ENCODE measurements around the gene USP1.
A peak's percentile ranks its signal among the peaks of the same experiment; 100 is the strongest.

The USP1 gene, protein sequence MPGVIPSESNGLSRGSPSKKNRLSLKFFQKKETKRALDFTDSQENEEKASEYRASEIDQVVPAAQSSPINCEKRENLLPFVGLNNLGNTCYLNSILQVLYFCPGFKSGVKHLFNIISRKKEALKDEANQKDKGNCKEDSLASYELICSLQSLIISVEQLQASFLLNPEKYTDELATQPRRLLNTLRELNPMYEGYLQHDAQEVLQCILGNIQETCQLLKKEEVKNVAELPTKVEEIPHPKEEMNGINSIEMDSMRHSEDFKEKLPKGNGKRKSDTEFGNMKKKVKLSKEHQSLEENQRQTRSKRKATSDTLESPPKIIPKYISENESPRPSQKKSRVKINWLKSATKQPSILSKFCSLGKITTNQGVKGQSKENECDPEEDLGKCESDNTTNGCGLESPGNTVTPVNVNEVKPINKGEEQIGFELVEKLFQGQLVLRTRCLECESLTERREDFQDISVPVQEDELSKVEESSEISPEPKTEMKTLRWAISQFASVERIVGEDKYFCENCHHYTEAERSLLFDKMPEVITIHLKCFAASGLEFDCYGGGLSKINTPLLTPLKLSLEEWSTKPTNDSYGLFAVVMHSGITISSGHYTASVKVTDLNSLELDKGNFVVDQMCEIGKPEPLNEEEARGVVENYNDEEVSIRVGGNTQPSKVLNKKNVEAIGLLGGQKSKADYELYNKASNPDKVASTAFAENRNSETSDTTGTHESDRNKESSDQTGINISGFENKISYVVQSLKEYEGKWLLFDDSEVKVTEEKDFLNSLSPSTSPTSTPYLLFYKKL

DNA sequence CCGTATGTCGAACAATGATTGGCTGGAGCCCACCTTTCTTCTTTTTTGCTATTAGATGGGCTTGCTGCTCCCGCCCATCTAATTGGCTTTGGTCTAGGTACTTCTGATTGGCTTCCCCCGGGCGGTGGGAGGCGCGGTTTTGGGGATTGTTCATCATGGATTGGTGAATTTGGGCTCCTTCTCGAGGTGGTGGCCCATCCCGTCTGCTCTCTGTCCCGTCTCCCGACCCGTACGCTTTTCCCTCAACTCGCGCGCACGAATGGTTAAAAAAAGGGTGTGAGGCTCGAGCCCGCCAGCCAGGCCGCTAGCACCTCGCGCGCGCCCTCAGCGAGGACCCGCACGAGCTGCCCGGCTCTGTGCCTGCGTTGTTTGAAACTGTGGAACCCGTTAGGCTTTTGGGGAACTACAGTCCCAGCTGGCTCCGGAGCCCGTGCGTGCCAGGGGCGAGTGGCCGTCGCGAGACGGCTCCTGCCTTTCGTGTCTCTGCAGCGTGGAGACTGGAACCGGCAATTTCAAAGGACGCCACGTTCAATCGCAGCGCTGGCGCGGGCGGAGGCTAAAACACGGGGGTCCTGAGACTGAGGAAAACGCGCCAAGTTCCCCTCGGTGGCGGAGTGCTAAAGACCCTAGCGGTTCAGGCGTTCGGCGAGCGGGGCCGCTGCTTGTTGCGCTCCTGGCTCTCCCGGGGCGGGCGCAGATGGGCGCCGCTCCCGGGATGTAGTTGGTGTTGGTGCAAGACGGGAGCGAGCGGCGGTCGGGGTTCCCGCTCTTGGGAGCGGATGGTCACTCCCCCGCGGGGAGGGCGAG lies at the start of gene USP1:
USP1 (plus strand) TSS at position 584 of the 807 bp plus-strand sequence. CDS start 2,819 bp downstream, outside the sequence.
- DNase-seq = peak; percentile 99

DNA sequence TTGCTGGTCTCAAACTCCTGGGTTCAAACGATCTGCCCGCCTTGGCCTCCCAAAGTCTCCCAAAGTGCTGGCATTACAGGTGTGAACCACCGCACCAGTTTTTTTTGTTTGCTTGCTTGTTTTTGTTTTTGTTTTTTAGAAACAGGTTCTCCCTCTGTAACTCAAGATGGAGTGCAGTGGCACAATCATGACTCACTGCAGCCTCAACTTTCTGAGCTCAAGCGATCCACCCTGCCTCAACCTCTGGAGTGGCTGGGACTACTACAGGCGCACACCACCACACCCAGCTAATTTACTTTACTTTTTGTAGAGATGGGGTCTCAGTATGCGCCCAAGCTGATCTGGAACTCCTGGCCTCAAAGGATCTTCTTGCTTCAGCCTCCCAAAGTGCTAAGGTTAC lies 47.3 kb upstream of the USP1 start:
- DNase-seq = no peak

DNA sequence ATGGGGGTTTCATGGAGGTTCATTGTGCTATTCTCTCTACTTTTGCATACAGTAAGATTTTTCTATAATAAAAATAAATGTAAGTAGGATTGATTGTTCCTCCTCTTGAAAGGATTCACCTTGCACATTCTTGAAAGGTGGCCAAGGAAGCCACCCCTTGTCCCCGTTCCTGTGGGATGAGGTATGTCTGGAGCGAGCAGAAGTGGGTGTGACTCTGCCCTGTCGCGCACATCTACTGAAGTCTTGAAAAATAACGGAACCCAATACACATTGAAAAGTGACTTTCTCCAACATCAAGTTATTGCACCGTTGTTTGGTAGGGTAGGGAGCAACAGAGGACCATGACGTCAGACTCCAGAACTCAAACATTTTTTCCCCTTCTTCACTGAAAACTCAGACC lies 46.8 kb upstream of the USP1 start:
- DNase-seq = no peak

DNA sequence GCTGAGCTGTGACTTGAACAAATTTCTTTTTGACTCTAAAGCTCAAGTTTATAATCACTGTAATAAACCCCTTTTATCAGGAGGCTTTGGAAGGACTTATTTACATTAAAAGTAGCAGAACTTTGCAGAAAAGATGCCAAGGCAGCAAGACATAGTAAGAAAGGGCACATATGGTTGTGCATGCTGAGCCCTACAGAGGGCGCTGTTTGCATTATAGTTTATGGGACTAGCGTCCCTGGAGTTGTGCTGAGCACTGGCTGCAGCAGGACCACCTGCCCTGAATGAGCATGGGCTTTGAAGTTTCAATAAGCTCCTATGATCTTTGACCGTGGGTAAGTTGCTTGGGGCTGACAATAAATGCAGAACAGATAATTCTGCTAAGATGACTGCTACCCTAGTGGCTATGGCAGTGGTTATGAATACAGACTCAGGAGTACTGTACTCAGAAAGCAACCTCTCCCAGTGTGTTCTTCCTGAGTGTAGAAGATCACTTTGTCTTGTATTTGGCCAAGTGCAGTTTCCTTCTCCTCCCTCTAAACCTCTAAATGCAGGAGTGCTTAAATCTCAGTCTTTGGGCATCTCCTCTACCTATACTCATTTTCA lies 45.4 kb upstream of the USP1 start:
- no peak for DNase-seq

DNA sequence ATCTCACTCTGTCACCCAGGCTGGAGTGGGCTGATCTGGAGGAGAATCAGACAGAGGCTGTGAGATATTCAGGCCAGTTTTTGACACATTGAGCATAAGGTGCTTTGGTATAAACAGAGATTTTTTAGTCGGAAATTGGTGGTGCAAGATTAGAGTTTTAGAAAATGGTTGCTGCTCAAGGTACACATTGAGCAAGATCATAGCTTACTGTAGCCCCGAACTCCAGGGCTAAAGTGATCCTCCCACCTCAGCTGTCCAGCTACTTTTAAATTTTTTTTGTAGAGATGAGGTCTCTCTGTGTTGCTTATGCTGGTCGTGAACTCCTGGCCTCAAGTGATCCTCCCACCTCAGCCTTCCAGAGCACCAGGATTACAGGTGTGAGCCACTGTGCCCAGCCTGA lies 43.9 kb upstream of the USP1 start:
- DNase-seq = no peak

DNA sequence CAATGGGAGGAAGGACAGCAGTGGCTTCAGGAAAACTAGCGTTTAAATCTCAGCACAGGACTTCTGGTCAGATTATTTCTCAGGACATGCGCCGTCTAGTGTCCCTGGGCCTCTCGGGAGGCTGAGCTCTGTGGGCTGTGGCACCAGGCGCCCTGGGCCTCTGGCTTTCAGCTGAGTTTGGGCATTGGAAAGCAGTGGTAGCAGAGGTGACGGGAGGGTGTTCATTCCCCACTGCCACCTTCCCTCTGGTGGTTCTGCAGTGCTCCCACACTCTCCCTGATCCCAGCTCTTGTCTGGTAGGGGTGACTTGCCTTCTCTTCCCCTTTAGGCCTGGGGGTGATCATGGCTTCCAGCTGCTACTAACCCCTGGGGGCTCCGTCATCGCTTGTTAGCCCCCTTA lies 42.2 kb upstream of the USP1 start:
- DNase-seq = no peak

DNA sequence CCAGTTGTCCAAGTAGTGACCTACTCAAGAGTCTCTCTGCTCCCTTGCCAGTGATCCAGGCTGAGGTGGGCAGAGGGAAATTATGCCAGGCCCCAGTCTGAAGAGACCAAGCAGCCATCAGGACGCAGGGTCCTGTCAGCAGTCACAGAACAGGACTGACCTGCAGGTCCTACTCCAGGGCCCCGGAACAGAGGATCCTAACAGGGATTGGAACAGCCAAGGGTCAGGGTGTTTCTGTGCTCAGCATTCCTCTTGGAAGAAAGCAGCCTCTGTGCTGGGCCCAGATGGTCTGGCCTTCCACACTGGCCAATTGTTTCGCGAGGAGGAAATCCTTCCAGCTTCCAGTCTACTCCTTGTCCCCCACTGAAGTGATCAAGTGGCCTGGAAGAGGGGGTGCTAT lies 41.6 kb upstream of the USP1 start:
- DNase-seq = no peak

DNA sequence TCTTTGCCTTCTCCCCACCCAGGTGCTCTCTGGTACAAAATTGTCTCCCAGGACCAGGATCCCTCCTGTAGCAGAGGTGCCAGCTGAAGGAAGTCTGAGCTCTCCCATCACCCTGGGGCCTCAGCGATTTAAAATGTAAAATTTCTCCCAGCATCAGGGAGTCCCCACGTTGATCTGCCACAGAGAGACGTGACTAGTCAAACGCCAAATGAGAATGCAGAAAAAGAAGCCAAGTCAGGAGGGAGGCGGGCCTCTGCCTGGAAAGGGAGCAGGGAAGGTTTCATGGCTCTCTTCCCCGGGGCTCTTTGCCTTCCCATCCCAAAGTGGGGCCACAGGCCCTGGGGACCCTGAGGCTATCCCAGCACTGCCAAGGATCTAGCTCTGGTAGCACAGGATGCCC lies 40.0 kb upstream of the USP1 start:
- no peak for DNase-seq

DNA sequence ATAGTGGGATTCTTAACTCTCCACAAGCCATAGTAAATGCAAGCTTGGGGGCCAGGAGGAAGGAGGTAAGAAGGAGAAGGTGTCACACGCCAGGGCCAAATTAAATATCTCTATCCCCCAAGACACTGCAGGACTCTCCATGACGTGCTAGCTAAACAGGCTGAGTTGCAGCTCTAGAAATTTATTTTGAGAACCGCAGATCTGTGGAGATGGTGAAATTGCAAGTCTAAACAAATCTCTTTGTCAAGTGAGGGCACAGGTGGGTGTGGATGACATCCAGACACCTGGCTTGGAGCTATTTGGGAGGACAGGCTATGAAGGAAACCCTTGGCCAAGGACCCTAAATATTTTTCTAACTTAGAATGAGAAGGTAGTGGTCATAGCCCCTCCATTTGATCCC lies 39.5 kb upstream of the USP1 start:
- no peak for DNase-seq

DNA sequence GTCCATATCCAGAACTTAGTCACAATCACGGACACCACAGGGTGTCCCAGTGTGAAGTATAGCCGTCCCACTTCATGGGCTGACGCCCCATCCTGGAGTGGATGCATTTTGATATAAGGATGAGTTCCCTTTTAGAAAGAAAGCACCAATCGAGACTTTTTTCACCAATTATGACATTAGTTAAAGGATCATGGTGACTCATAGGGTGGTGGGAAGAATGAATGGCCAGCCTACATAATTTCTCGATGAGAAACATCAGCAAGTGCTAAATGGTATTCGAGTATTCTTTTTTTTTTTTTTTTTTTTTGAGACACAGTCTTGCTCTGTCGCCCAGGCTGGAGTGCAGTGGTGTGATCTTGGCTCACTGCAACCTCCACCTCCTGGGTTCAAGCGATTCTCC lies 38.5 kb upstream of the USP1 start:
- no peak for DNase-seq

DNA sequence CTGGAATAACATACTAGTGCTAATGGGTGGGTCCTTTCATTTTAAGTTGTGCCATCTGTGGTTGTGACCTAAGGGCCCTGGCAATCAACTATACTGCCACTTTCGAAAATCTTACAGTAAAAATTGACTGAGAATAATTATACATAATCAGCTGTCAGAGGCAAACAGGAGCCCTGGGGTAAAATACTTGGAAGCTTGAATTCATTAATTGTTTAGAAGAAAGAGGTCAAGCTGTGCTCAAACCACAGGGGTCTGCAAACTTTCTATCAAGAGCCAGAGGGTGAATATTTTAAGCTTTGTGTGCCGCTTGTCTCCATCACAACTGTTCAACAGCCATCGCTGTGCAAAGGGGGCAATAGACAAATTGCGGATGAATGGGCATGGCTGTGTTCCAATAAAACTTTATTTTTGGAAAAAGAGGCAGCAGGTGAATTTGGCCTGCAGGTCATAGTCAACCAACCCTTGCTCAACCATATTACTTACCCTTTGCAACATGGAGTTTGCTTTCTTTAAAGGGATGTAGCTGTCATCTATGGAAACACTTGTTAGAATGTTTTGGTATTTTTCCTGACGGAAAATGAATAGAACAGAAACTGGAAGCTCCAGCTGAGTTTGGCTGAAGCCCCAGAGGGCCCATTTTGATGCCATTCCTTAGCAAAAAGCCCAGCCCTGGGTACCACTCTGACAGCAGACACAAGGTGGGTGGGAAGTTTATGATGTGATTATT lies 35.7 kb upstream of the USP1 start:
- no peak for DNase-seq

DNA sequence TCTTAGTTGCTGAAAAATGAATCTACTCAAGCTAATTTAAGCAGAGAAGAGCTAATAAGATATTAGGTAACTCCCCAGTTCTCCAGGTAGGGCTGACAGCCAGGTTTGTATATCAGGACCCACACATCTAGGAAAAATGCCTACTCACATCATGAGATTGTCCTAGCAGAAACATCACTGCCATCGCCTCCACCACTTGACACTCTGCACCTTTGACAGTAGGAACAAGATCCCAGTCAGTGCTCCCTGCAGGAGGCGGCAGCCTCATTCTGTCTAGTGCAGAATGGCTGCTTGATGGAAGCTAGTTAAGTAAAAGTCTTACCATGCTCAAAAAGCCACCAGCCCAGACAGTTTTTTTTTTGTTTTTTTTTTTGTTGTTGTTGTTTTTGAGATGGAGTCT lies 31.6 kb upstream of the USP1 start:
- no peak for DNase-seq

DNA sequence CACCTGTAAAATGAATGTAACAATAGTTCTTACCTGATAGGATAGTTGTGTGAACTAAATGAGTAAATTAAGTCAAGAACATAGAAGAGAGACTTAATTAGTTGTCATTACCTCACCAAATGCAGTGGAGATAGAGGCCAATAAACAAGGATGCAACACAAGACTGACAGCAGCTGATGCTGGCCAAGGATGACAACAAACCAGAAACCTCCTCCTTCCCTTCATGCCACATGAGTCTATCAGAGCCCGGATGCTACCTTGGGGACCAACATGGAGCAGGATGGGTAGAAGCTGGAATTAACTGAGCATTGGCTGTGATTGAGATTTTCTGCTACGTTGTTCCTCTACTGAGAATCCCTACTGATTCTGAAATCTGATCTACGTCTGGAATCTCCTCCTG lies 30.3 kb upstream of the USP1 start:
- no peak for DNase-seq

DNA sequence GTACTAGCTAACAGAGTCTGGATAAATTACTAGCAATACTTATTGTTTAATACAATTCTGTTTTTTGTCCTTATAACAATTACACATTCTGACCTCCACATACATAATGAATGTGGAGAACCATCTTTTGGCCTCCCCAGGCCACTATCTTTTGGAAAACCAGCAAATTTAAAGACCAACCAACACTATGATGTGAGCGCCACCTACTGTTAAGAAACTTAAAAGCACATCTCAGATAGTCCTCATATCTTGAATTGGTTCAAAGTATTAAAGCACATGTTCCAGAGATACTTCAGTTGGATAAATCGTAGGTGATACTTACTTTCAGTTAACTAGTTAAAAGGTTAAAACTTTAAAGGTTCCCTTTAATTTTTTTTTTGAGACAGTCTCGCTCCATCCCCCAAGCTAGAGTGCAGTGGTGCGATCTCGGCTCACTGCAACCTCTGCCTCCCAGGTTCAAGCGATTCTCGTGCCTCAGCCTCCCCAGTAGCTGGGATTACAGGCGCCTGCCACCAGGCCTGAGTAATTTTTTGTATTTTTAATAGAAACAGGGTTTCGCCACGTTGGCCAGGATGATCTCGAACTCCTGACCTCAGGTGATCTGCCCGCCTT lies 29.3 kb upstream of the USP1 start:
- DNase-seq = no peak

DNA sequence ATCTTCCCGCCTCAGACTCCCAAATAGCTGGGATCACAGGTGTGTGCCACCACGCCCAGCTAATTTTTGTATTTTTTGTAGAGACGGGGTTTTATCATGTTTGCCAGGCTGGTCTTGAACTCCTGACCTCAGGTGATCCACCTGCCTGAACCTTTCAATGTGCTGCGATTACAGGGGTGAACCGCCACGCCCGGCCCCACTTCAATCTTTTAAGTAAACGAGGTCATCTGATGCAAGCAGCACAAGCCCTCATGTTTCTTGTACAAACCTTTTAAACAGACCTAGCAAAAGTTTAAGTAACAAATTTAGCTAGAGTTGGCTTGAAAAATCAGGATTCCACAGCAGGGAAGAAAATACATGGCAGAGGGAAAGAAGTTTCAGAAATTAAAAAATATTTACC lies 21.2 kb upstream of the USP1 start:
- DNase-seq = no peak

DNA sequence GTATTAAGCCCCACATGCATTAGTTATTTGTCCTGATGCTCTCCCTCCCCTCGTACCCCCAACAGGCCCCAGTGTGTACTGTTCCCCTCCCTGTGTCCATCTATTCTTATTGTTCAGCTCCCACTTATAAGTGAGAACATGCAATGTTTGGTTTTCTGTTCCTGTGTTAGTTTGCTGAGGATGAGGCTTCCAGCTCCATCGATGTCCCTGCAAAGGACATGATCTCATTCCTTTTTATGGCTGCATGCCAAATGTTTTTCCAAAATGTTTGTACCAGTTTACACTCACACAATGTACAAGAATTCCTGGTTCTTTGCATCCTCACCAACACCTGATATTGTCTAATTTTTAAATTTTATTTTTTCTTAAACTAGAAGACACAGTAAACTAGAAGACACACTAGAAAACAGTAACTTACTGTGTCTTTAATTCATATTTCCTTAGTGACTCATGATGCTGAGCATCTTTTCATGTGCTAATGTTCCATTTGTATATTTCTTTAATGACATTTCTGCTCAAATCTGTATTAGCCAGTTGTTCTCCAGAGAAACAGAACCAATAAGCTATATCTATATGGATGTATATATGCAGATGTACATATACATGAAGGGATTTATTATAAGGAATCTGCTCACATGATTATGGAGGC lies 19.4 kb upstream of the USP1 start:
- DNase-seq = no peak

DNA sequence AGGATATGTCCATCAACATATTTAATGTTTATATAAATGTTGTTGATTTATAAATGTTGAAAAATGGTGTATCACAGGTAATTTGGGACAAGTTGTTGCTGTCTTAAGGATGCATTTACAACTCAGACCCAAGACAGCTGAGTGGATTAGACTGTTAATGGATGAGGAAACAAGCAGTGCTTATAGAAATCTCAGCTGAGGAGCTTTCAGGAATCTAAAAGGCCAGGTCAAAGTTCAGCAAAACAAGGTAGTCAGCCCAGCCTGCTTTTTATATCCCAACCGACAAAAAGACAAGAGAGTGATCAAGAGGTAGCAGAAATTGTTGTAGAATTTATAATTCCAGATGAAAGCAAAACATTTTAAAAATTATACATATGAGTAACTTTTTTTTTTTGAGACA lies 16.6 kb upstream of the USP1 start:
- no peak for DNase-seq

DNA sequence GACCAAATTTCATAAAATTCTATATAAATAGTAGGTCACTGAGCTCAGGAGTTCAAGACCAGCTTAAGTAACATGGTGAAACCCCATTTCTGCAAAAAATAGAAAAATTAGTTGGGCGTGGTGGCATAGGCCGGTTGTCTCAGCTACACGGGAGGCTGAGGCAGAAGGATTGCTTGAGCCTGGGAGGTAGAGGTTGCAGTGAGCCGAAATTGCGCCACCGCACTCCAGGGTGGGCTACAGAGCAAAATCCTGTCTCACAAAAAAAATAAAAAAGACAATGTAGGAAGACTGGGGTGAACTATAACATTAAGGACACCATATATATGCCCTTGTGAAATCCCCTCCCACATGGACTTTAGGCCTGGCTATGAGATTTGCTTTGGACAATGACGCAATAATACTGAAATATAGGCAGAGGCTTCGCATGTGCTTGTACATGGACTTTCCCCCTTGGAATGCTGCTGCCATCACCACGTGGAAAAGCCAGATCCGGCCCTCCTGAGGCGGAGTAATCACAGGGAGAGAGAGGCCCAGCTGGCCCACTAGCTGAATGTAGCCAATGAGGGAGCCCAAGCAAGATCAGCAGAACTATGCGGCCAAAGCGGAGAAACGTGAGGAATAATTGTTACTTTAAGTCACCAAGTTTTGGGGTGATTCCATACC lies 13.1 kb upstream of the USP1 start:
- no peak for DNase-seq

DNA sequence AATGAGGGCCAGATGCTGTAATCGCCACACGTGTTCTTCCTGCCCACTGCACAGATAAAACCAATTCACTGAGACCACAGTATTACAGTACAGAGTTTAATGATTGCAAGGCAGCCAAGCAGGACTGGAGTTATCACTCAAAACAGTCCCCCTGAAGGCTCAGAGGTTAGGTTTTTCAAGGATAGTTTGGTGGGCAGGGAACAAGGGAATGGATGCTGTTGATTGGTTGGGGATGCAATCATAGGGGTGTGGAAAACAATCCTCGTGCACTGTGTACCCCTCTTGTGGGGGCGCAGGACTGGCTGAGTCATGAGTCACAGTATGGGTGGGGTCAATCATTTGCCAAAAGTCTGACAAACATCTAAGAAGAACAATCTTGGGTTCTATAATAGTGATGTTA lies 12.4 kb upstream of the USP1 start:
- DNase-seq = no peak

DNA sequence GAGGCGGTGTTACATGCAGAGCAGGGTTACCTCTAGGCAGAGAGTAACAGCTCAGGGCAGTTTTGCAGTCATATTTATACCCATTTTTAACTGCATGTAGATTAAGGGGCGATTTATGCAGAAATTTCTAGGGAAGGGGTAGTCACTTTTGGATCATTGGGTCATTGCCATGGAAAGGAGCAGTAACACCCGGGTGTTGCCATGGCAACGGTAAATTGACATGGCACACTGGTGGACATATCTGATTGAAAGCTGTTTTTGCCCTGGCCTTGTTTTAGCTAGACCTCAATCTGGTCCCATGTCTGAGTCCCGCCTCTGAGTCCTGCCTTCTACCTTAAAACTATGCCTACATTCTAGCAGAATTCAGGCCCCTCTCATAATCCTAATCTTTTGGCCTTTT lies 11.8 kb upstream of the USP1 start:
- DNase-seq = no peak

DNA sequence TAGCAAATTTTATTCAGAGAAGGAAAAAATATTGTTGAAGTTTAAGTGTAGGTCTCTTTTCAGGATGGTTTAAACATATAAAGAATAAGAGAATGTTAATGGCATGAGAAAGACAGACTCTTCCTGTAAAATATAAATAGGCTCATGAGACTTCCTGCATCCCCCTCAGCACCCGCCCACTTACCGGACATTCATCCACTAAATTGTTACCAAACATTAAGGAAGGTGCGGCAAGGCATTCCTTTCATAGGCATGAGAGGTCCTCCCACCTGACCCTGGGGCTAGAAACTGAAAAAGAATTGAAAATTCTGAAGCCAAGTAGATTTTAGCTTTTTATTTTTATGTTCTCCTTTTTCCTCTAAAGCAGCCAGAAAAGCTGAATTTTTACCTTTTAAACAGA lies 10.6 kb upstream of the USP1 start:
- DNase-seq = no peak

All from NCI-H1436 treated with DMSO at 0.1 percent for 48 hours (cell line).